Endothelial cell of umbilical vein (primary cell): ENCODE results near the gene SDHB. TPM values are rescaled to one million over a fixed set of nuclear protein-coding genes. Genes with fewer than 3 reads are reported as not detected.

Experiments used
- BruUV-seq: library from RNA; stranded (reverse); fragments of 400-500 nt; replicated peaks from 2 replicates; lab custom pipeline; 2021; lab: Mats Ljungman, UMichigan
- CTCF ChIA-PET: fragments of 300-600, 350-600 bp; sonication (Branson Sonifier 250); formaldehyde crosslinking; loops from one replicate; lab custom pipeline; 2021; ENCODE audit warnings: antibody characterized with exemption, inconsistent platforms; lab: Charles Lee
- POLR2A ChIA-PET: fragments of 300-600, 350-600 bp; sonication (Branson Sonifier 250); formaldehyde crosslinking; loops from one replicate; lab custom pipeline; 2021; ENCODE audit warnings: antibody characterized with exemption, inconsistent platforms; lab: Charles Lee
- DNase-seq: peaks from one replicate; pipeline ENCODE4 v3.0.0-alpha.2; 2011; ENCODE audit warnings: low read depth, low spot score
- FAIRE-seq: peaks from 2 replicates; lab custom pipeline; 2011; peaks lifted over from hg19 to GRCh38; lab: Jason Lieb, UNC
- H2AFZ ChIP-seq: 2 replicates; pipeline ENCODE4 v1.6.0; 2012; ENCODE audit warnings: low read depth, low read length, control low read depth, inconsistent platforms
- H3K27ac ChIP-seq: 2 replicates; pipeline ENCODE4 v1.5.1; 2011; ENCODE audit warnings: low read depth, mild to moderate bottlenecking, control low read depth, low read length, moderate library complexity; ENCODE audit not compliant: insufficient read depth
- H3K27me3 ChIP-seq, 2 experiments: 2 replicates each; pipeline versions ENCODE4 v1.6.0 to v1.6.1; 2011; ENCODE audit warnings: low read length in 2 of 2, mixed read lengths in 1 of 2; ENCODE audit not compliant: control insufficient read depth in 2 of 2, insufficient read depth in 2 of 2
- H3K36me3 ChIP-seq, 2 experiments: 2 replicates in 1 of 2; 3 replicates in 1 of 2; pipeline ENCODE4 v1.5.1; 2011; ENCODE audit warnings: low read length in 2 of 2, mild to moderate bottlenecking in 1 of 2, moderate library complexity in 1 of 2; ENCODE audit not compliant: control insufficient read depth in 2 of 2, insufficient read depth in 2 of 2; ENCODE audit errors: extremely low read depth in 1 of 2
- H3K4me1 ChIP-seq: 3 replicates; pipeline ENCODE4 v1.5.1; 2011; ENCODE audit warnings: mild to moderate bottlenecking, low read length; ENCODE audit not compliant: control insufficient read depth, insufficient read depth; ENCODE audit errors: extremely low read depth
- H3K4me2 ChIP-seq: 2 replicates; pipeline ENCODE4 v1.6.1; 2011; ENCODE audit warnings: low read length, control low read depth, mixed read lengths; ENCODE audit not compliant: insufficient read depth
- H3K4me3 ChIP-seq, 3 experiments: fragments of 200-600 bp in 1 of 3; sonication (generic), shearing (Covaris generic) in 1 of 3; replicated peaks in 1 of 3; 2 replicates each; pipeline ENCODE4 v1.5.1; 2011 to 2016; ENCODE audit warnings: control low read depth in 3 of 3, low read length in 3 of 3, mild to moderate bottlenecking in 2 of 3, inconsistent platforms in 1 of 3, low read depth in 1 of 3, moderate library complexity in 1 of 3; ENCODE audit not compliant: insufficient read depth in 1 of 3
- H3K79me2 ChIP-seq: 2 replicates; pipeline ENCODE4 v1.6.0; 2012; ENCODE audit warnings: low read length, inconsistent platforms; ENCODE audit not compliant: control insufficient read depth, insufficient read depth
- H3K9ac ChIP-seq: replicated peaks from 2 replicates; pipeline ENCODE3; 2011; ENCODE audit warnings: low read length, control low read depth; ENCODE audit not compliant: insufficient read depth; ENCODE audit errors: extremely low read depth
- H3K9me1 ChIP-seq: replicated peaks from 3 replicates; pipeline ENCODE4 v1.6.0; 2011; ENCODE audit warnings: mild to moderate bottlenecking, low read length; ENCODE audit not compliant: control insufficient read depth, insufficient read depth; ENCODE audit errors: extremely low read depth
- H3K9me3 ChIP-seq: replicated peaks from 2 replicates; pipeline ENCODE4 v1.5.1; 2012; ENCODE audit warnings: low read length, inconsistent platforms; ENCODE audit not compliant: control insufficient read depth, insufficient read depth
- H4K20me1 ChIP-seq: replicated peaks from 2 replicates; pipeline ENCODE3; 2011; ENCODE audit warnings: mild to moderate bottlenecking, low read length; ENCODE audit not compliant: control insufficient read depth, insufficient read depth; ENCODE audit errors: extremely low read depth
- EZH2 ChIP-seq: IDR thresholded peaks from 2 replicates; pipeline ENCODE4 v1.6.1; 2012; ENCODE audit warnings: borderline replicate concordance, low read depth, mild to moderate bottlenecking, moderate library complexity, low read length, inconsistent platforms; ENCODE audit not compliant: severe bottlenecking
- FOS ChIP-seq: IDR thresholded peaks from 2 replicates; pipeline ENCODE4 v1.6.1; 2011; ENCODE audit warnings: mild to moderate bottlenecking, low read length, moderate library complexity, borderline replicate concordance; ENCODE audit not compliant: insufficient read depth
- GATA2 ChIP-seq: IDR thresholded peaks from 2 replicates; pipeline ENCODE4 v1.7.0; 2011; ENCODE audit warnings: low read depth, mild to moderate bottlenecking, moderate library complexity, mixed read lengths, low read length; ENCODE audit not compliant: insufficient read length, insufficient read depth
- JUN ChIP-seq: IDR thresholded peaks from 2 replicates; pipeline ENCODE4 v1.6.1; 2011; ENCODE audit warnings: borderline replicate concordance, low read depth; ENCODE audit not compliant: insufficient read length, insufficient read depth
- MAX ChIP-seq: IDR thresholded peaks from 2 replicates; pipeline ENCODE4 v1.6.1; 2011; ENCODE audit not compliant: insufficient read depth, insufficient read length
- MYC ChIP-seq: IDR thresholded peaks from one replicate; pipeline ENCODE4 v1.6.1; 2011; ENCODE audit warnings: mild to moderate bottlenecking, low read depth, low read length
- POLR2A ChIP-seq: IDR thresholded peaks from 2 replicates; pipeline ENCODE4 v1.6.1; 2012; ENCODE audit warnings: low read depth, mild to moderate bottlenecking, control low read depth, low read length
- POLR2AphosphoS5 ChIP-seq: IDR thresholded peaks from 2 replicates; pipeline ENCODE4 v1.6.1; 2012; ENCODE audit warnings: low read depth, mild to moderate bottlenecking, control low read depth, low read length, moderate library complexity; ENCODE audit not compliant: insufficient read depth
- dilution Hi-C: fragments of 300-500 bp; cut with MboI; formaldehyde crosslinking; loops from one replicate; pipeline ENCODE4 v1.15.0; 2019; ENCODE audit warnings: low sequenced_read_pairs; ENCODE audit not compliant: extremely low pct_ligation_motif_present
- intact Hi-C: fragments of 100-400 bp; cut with micrococcal nuclease; formaldehyde crosslinking; loops from one replicate; pipeline ENCODE4 v1.10.0; 2022
- polyA plus RNA-seq, 4 experiments: library from polyadenylated mRNA; depleted of rRNA in 3 of 4; stranded (reverse) in 3 of 4; unstranded in 1 of 4; fragments of >200 nt; gene quantifications; 2 replicates each; pipeline versions ENCODE4 v1.2.1 to v1.2.3, GENCODE V29; 2011 to 2012; ENCODE audit warnings: missing spikeins in 1 of 4
- total RNA-seq: library from RNA; stranded (reverse); gene quantifications from 2 replicates; pipeline ENCODE4 v1.2.3, GENCODE V29; 2021
- TF ChIP-seq, protein P1 (sequence below), 2 donors: IDR thresholded peaks; 1 replicate in 1 of 2; 2 replicates in 1 of 2; pipeline ENCODE4 v1.5.1; 2011; ENCODE audit warnings: low read length in 2 of 2, mild to moderate bottlenecking in 2 of 2, moderate library complexity in 2 of 2, control low read depth in 1 of 2, inconsistent platforms in 1 of 2, low read depth in 1 of 2; ENCODE audit not compliant: insufficient read depth in 1 of 2; ENCODE audit errors: extremely low read depth in 1 of 2

The SDHB gene
- total and polyA plus RNA-seq, 2 donors (not counting 3 experiments of a cell fraction or from before 2014, with no cell fraction given): 96.2 to 98.1 TPM

DNA sequence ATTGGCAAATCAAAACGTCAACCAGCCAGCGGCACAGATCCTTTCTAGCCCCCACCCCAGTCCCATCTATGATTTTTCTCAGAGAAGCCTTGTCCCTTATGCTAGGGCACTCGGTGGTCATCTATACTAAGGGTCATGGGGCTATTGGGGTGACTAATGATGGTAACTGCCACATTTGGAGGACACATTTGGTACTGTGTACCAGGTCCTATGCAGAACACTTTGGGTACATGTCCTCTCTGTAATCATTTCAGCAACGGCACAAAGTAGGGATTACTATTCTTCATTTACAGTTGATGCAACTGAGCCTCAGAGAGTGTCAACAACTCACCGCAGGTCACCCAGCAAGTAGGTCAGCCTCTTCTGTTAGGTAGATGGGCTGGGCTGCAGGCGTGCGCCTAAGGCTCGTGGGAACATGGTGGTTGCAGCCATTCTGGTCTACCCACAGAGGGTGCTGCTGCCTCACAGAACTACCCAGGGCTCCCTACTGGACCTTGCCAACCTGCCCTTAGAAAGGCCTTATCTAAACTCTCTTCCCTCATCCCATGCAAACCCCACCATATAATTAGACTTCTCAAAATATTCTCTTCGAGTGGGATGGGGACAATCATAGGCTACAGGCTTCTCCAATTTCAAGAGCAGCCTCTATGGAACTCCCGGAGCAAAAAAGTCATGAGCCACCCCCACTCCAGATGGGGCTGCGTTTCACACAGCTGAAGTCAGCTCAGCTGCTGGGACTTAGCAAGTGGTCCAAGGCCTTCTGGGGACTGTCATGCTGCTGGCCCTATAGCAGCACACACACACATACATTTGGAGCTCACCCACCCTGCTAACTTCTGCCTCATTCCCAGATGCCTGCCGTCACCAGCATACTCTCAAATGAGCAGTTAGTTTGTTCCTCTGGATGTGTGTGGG lies 5.8 kb upstream of the SDHB start:
- no peaks in the 10 kb centered on the region for H3K27me3 ChIP-seq
- no peak overlapping the region for H3K4me3 ChIP-seq
- no peaks in the 10 kb centered on the region for H3K79me2 ChIP-seq
- no peak overlapping the region for H2AFZ ChIP-seq
- no peaks in the 10 kb centered on the region for H4K20me1 ChIP-seq
- dilution Hi-C loops: no loop called here
- ChIA-PET CTCF (interaction anchor here (0.7 to 5.7 kb wide), 15 partner anchors 11 to 366 kb away, joined by 3 to 37 read pairs (median 4); partner anchors contain the start of gene PADI2), POLR2A (no interaction called here)
- H3K36me3 ChIP-seq: no peaks in the 10 kb centered on the region
- no peaks in the 10 kb centered on the region for H3K9me1 ChIP-seq
- FAIRE-seq (peak; percentile 91), DNase-seq (peak; percentile 61)
- no TSS peak for BruUV-seq
- H3K4me1 ChIP-seq: peaks cover 5% of the 10 kb centered on the region
- no peak overlapping the region for H3K4me2 ChIP-seq
- H3K27ac ChIP-seq: no peak overlapping the region
- TF ChIP-seq JUN: no peak
- TF ChIP-seq, protein P1, sequence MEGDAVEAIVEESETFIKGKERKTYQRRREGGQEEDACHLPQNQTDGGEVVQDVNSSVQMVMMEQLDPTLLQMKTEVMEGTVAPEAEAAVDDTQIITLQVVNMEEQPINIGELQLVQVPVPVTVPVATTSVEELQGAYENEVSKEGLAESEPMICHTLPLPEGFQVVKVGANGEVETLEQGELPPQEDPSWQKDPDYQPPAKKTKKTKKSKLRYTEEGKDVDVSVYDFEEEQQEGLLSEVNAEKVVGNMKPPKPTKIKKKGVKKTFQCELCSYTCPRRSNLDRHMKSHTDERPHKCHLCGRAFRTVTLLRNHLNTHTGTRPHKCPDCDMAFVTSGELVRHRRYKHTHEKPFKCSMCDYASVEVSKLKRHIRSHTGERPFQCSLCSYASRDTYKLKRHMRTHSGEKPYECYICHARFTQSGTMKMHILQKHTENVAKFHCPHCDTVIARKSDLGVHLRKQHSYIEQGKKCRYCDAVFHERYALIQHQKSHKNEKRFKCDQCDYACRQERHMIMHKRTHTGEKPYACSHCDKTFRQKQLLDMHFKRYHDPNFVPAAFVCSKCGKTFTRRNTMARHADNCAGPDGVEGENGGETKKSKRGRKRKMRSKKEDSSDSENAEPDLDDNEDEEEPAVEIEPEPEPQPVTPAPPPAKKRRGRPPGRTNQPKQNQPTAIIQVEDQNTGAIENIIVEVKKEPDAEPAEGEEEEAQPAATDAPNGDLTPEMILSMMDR (IDR thresholded peaks at IDR 0.05; ENCODE audit: extremely low read depth in 1 of 2, insufficient read depth in 1 of 2, low read depth in 1 of 2, low read length in 2 of 2): peak; percentile 66 to 88
- intact Hi-C loops: loop anchor here (1.0 to 10.0 kb wide), 7 partner anchors 16 to 375 kb away; partner anchors contain the start of gene RCC2
- H3K9me3 ChIP-seq: no peaks in the 10 kb centered on the region
- H3K9ac ChIP-seq: no peak overlapping the region

DNA sequence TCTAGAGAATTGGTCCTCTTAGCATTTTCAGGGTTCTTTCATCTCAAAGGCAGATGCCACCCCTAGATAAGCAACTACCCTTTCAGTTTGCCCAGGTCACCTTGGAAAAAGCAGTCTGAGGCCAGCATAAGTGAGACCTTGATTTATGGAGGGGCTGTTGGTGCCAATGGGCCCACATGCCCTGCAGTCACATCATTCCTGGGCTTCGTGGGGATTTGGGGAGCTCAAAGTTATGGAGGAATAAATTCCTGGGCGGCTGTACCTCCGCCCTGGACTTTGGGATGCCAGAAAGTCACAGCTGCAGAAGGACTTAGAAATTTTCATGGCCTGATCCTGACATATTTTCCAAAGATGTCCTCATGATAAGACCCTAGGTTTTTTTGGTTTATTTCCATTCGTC lies 2.7 kb upstream of the SDHB start:
- DNase-seq (no peak), FAIRE-seq (no peak)
- TF ChIP-seq, protein P1 (IDR thresholded peaks at IDR 0.05; ENCODE audit: extremely low read depth in 1 of 2, insufficient read depth in 1 of 2, low read depth in 1 of 2, low read length in 2 of 2): no peak
- TF ChIP-seq MYC (no peak), MAX (no peak), POLR2AphosphoS5 (no peak), FOS (no peak), POLR2A (no peak), GATA2 (no peak), EZH2 (no peak), JUN (no peak)
- H3K9me1 ChIP-seq: no peaks in the 10 kb centered on the region
- H3K4me3 ChIP-seq: no peak overlapping the region
- ChIA-PET CTCF (interaction anchor here (1.0 to 1.2 kb wide), 2 partner anchors 65 to 180 kb away, joined by 3 to 4 read pairs; no protein-coding TSS in a partner anchor), POLR2A (no interaction called here)
- intact Hi-C loops: loop anchor here (10.0 kb wide), 1 partner anchor 378 kb away; the partner anchor contains the start of gene RCC2
- no TSS peak for BruUV-seq
- H3K27ac ChIP-seq: no peak overlapping the region
- H3K9me3 ChIP-seq: no peaks in the 10 kb centered on the region
- H2AFZ ChIP-seq: no peak overlapping the region
- no peaks in the 10 kb centered on the region for H4K20me1 ChIP-seq
- no peaks in the 10 kb centered on the region for H3K27me3 ChIP-seq
- dilution Hi-C loops: no loop called here
- H3K79me2 ChIP-seq: peaks cover 19% of the 10 kb centered on the region
- H3K4me2 ChIP-seq: no peak overlapping the region
- no peaks in the 10 kb centered on the region for H3K36me3 ChIP-seq
- H3K4me1 ChIP-seq: peaks cover 8% of the 10 kb centered on the region
- H3K9ac ChIP-seq: no peak overlapping the region
